Nephron progenitor cell (in vitro differentiated cells): ENCODE data around the gene TERT.

Source experiments
- DNase-seq: peaks from one replicate; pipeline ENCODE4 v3.0.0; 2021
- H3K27ac Mint-ChIP-seq: 2 replicates; pipeline ENCODE4 v1.8.0; 2021; ENCODE audit warnings: mild to moderate bottlenecking, moderate library complexity, mixed read lengths
- H3K27me3 Mint-ChIP-seq: 2 replicates; pipeline ENCODE4 v1.8.0; 2021; ENCODE audit warnings: mild to moderate bottlenecking, low read depth, mixed read lengths; ENCODE audit not compliant: poor library complexity
- H3K36me3 Mint-ChIP-seq: 2 replicates; pipeline ENCODE4 v1.8.0; 2021; ENCODE audit warnings: low read depth, mixed read lengths
- H3K4me1 Mint-ChIP-seq: 2 replicates; pipeline ENCODE4 v1.8.0; 2021; ENCODE audit warnings: mixed read lengths
- H3K4me3 Mint-ChIP-seq: 2 replicates; pipeline ENCODE4 v1.8.0; 2021; ENCODE audit warnings: mild to moderate bottlenecking, moderate library complexity, mixed read lengths
- H3K9me3 Mint-ChIP-seq: 2 replicates; pipeline ENCODE4 v1.8.0; 2021; ENCODE audit warnings: mild to moderate bottlenecking, moderate library complexity, mixed read lengths
- TF ChIP-seq, protein P1 (sequence below): fragments of 200-600 bp; sonication (generic); IDR thresholded peaks from 2 replicates; pipeline ENCODE4 v1.5.0; 2021; ENCODE audit warnings: antibody characterized with exemption

The TERT gene

DNA sequence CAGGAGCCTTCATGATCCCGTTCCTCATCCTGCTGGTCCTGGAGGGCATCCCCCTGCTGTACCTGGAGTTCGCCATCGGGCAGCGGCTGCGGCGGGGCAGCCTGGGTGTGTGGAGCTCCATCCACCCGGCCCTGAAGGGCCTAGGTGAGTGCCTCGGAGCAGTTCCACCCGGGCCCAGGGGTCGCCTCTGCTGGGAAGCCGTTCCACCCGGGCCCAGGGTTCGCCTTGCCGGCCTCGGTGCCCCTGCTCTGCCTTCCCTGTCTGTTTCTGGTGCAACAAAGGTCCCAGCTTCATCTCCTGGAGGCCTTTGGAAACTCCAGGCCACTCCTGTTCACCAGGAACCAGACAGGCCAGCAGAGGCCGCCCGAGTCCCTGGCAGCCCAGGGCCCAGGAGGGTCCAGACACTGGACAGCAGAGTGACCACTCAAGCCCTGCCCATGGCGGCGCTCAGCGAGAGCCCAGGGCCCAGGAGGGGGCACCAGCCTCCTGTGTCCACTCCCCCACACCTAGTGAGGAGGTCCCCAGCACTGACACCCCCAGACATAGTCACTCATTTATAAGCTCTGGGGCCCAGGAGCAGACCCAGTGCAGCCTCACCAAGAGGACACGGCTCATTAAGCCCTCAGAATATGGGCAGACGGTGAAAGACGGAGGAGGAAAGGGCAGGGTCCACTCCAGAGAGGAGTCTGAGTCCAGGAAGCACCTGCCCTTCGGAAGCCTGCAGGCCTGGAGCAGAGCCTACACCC, 86.0 kb downstream of the TERT start:
- Mint-ChIP-seq H3K4me1 (peaks cover 33% of the 10 kb centered on the region), H3K36me3 (no peaks in the 10 kb centered on the region), H3K4me3 (no peak overlapping the region), H3K9me3 (no peaks in the 10 kb centered on the region), H3K27ac (no peak overlapping the region), H3K27me3 (peaks cover 24% of the 10 kb centered on the region)
- DNase-seq = peak; percentile 72
- TF ChIP-seq, protein P1, sequence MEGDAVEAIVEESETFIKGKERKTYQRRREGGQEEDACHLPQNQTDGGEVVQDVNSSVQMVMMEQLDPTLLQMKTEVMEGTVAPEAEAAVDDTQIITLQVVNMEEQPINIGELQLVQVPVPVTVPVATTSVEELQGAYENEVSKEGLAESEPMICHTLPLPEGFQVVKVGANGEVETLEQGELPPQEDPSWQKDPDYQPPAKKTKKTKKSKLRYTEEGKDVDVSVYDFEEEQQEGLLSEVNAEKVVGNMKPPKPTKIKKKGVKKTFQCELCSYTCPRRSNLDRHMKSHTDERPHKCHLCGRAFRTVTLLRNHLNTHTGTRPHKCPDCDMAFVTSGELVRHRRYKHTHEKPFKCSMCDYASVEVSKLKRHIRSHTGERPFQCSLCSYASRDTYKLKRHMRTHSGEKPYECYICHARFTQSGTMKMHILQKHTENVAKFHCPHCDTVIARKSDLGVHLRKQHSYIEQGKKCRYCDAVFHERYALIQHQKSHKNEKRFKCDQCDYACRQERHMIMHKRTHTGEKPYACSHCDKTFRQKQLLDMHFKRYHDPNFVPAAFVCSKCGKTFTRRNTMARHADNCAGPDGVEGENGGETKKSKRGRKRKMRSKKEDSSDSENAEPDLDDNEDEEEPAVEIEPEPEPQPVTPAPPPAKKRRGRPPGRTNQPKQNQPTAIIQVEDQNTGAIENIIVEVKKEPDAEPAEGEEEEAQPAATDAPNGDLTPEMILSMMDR = peak; percentile 38

DNA sequence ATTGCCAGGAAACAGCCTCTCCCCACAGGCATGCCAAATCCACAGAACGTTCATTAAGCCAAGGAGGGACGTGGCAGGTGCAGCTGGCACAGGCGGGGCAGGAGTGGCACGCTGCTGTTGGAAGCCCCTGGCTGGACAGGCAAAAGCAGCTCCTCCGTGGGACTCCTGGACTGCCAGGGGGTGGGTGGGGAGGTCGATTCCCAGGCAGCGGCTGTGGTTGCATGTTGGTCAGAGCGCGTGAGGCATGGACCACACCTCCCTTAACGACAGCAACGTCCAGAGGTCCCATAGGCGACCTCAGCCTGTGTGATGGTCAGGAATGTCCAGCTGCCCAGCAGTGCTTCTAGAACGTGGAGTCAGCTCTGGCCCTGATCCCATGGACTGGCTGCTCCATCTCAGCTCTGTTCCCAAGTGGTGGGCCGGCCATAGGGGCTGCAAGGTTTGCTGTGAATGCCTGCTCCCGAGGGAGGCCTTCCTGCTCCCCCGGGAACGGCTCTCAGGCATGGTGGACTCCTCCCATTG, 86.6 kb downstream of the TERT start:
- no peaks in the 10 kb centered on the region for H3K9me3 Mint-ChIP-seq
- TF ChIP-seq, protein P1 = no peak
- no peak for DNase-seq
- H3K4me1 Mint-ChIP-seq = peaks cover 33% of the 10 kb centered on the region
- peaks cover 24% of the 10 kb centered on the region for H3K27me3 Mint-ChIP-seq
- no peaks in the 10 kb centered on the region for H3K36me3 Mint-ChIP-seq
- H3K27ac Mint-ChIP-seq = no peak overlapping the region
- H3K4me3 Mint-ChIP-seq = no peak overlapping the region

DNA sequence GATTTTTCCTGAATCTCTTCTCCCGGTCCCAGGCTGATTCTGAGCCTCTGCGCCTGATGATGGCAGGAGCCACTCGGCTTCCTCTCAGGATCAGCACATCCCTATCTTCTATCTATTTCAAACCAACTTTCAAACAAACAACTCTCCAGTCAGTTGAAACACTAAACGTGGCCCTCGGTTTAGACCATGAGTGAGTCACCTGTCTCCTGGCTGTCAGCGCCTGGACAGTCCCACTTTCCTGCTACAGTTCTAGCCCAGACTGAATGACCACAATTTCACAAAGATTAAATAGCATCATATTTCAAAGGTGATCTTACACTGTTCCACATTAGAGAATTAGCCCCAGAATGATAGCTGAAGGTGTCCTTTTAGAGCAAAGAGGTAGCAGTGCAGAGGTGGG, 87.3 kb downstream of the TERT start:
- H3K4me3 Mint-ChIP-seq = no peak overlapping the region
- H3K36me3 Mint-ChIP-seq = no peaks in the 10 kb centered on the region
- peak overlapping the region; percentile 11 for H3K27ac Mint-ChIP-seq
- TF ChIP-seq, protein P1 = no peak
- H3K4me1 Mint-ChIP-seq = peaks cover 33% of the 10 kb centered on the region
- H3K9me3 Mint-ChIP-seq = no peaks in the 10 kb centered on the region
- DNase-seq = no peak
- peaks cover 24% of the 10 kb centered on the region for H3K27me3 Mint-ChIP-seq

DNA sequence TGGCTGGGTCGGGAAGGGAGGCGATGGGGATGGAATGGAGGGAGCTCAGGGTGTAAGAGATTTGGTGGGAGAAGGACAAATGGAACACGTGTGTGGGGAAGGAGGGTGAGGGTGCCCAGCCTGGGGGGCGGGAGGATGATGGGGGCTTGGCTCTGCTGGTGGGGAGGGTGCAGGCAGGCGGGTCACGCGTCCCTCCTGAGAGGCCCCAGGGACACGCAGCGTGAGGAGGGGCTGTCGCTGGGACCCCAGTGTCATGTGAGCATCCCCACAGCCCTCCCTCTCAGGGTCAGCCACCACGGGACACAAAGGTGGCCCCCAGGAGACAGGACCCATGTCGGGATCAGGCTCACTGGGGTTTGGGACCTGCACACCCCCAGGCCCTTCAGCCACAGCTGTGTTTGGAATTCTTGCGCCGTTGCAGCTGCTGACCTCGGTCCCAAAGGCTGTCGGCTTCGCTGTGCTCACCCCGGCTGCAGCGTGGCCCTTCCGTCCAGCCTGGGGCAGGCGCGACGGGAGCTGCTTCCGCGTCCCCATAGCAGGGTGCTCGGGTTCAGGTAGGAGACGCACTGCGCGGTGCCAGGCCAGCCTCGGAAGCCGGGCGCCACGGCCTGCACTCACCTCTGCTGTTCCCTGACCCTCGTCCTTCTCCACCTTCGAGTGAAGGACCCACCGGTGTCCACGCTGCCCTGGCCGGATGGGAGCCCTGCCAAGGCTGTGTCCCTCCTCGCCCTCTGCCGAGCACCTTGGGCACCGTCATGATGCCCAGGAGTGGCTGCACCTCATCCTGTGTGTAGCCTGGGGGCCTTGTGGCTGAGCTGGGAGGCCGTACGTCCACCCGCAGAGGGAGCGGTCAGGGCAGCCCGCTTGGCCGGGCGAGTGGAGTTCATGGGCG, 88.1 kb downstream of the TERT start:
- Mint-ChIP-seq H3K4me1 (peaks cover 33% of the 10 kb centered on the region), H3K9me3 (no peaks in the 10 kb centered on the region), H3K36me3 (no peaks in the 10 kb centered on the region), H3K4me3 (no peak overlapping the region), H3K27ac (no peak overlapping the region), H3K27me3 (peaks cover 24% of the 10 kb centered on the region)
- TF ChIP-seq, protein P1 = no peak
- no peak for DNase-seq

DNA sequence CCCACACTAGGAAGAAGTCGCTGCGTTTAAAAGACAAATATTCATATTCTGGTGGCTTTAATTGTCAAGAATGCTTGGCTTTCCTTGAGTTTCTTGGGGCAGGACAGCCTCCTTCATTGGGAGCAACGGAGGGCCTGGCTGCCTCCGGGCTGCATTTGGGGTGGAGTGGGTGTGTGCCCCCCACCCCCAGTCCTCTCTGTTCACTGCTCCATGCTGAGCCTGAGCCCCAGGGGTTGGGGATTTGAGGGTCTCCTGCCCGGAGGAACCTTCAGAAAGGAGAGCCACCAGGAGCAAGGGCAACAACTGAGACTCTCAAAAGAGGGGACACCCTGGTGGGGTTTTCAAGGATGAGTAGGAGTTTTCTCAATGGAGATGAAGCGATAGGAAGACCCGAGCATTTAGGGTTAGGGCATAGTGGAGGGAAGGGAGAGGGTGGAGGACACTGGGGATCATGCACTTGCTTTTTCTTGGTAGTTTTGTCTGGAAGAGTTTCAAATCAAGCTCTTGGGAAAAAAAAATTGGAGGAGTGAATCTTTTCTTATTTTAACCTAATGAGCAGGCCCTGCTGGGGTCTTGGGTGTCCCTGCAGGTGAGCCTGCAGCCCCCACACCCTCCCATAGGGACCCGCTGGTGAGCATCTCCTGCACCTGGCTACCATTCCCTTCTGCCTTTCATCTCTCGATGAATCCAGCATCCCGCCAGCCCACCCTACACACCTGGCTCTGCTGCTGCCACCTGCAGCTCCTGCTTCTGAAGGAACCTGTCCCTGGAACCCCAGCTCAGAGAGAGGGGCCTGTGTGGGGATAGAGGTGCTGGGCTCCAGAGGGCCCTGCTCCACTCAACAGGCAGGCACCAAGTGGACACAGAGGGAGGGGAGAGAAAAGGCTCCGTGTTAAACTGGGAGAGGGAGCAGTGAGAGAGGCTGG, 89.3 kb downstream of the TERT start:
- no peak overlapping the region for H3K27ac Mint-ChIP-seq
- H3K36me3 Mint-ChIP-seq = no peaks in the 10 kb centered on the region
- peaks cover 36% of the 10 kb centered on the region for H3K4me1 Mint-ChIP-seq
- no peak for DNase-seq
- H3K4me3 Mint-ChIP-seq = no peak overlapping the region
- H3K27me3 Mint-ChIP-seq = peaks cover 24% of the 10 kb centered on the region
- H3K9me3 Mint-ChIP-seq = no peaks in the 10 kb centered on the region
- TF ChIP-seq, protein P1 = no peak
